Renal cortical epithelial cell (primary cell): ENCODE measurements around the gene PLEKHA3. TPM values are rescaled to one million over a fixed set of nuclear protein-coding genes. Genes with fewer than 3 reads are reported as not detected.
A peak's percentile ranks its signal among the peaks of the same experiment; 100 is the strongest.
"Not testable (repeated sequence)": the region's sequence is repeated elsewhere in the genome, so short reads cannot be mapped to it uniquely, and the experiment has no call there.

Experiments
- DNase-seq: peaks from one replicate; pipeline ENCODE4 v3.0.0-alpha.2; 2011; ENCODE audit warnings: low read depth
- total RNA-seq: library from RNA; depleted of rRNA; stranded (reverse); fragments of >200 nt; gene quantifications from 2 replicates; pipeline ENCODE4 v1.2.3, GENCODE V29; 2014

PLEKHA3 gene
- total RNA-seq, 1 donor from 2014 or later = 22.8 TPM

DNA sequence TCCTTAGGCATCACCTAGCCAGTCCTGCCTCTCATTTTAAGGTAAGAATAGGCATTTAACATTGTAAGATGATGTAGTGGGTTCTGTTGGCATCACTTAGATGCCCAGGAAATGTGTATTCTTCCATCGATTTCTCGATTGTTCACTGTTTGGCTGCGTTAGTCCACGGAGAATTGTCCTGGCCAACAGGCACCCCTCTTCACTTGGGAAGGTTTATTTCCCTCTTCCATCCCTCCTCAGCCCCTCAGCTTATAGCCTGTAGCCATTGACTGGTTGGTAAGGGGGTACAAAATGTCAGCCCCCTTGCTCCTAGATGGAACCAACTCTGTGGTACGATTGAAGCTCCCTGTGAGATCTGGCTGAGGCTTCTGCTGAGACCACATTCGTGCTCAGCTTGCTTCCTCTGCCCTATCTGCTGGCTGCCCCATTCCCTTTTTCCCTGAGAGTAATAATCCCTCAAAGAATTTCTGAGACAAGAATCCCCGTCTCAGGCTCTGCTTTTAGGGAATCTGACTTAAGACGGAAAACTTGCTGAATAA lies 43.4 kb downstream of the PLEKHA3 start:
- no peak for DNase-seq

DNA sequence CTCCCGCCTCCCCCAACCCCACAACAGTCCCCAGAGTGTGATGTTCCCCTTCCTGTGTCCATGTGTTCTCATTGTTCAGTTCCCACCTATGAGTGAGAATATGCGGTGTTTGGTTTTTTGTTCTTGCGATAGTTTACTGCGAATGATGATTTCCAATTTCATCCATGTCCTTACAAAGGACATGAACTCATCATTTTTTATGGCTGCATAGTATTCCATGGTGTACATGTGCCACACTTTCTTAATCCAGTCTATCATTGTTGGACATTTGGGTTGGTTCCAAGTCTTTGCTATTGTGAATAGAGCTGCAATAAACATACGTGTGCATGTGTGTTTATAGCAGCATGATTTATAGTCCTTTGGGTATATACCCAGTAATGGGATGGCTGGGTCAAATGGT lies 44.8 kb downstream of the PLEKHA3 start:
- not testable (repeated sequence) for DNase-seq

DNA sequence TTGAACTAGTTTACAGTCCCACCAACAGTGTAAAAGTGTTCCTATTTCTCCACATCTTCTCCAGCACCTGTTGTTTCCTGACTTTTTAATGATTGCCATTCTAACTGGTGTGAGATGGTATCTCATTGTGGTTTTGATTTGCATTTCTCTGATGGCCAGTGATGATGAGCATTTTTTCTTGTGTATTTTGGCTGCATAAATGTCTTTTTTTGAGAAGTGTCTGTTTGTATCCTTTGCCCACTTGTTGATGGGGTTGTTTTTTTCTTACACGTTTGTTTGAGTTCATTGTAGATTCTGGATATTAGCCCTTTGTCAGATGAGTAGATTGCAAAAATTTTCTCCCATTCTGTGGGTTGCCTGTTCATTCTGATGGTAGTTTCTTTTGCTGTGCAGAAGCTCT lies 45.2 kb downstream of the PLEKHA3 start:
- not testable (repeated sequence) for DNase-seq

DNA sequence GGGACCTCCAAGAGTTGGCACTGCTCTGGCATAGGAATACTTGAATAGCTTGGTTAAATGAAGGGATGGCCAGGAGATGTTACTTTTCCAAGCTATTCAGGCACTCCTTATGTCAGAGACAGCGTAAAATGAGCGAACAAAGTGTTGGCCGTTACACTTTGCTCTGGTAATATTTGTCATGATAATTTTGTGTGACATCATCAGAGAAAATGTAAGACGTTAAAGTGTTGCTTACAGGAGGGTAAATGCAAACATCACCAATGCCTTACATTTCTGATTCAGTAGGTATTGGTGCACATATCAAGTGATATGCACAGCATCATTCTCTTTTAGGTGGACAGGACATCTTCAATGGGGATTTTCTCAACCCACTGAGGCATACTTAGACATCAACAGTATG lies 46.0 kb downstream of the PLEKHA3 start:
- no peak for DNase-seq

DNA sequence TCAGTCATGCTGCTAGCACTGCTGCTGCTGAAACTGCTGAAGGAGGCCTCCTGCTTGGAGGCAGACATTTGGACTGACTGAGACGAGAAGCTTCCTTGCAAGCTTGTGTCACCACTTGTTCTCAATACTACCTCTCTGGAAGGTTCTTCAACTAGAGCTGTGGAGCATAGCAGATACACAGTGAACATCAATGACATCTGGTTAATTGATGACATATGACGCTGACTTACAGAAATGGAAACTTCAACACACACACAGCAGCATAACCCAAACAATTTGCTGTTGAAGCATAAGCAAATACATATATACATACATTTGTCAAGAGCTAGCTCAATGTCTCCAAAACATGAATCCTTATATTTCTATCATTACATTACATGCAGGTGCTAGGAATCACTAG lies 47.3 kb downstream of the PLEKHA3 start:
- DNase-seq = no peak

DNA sequence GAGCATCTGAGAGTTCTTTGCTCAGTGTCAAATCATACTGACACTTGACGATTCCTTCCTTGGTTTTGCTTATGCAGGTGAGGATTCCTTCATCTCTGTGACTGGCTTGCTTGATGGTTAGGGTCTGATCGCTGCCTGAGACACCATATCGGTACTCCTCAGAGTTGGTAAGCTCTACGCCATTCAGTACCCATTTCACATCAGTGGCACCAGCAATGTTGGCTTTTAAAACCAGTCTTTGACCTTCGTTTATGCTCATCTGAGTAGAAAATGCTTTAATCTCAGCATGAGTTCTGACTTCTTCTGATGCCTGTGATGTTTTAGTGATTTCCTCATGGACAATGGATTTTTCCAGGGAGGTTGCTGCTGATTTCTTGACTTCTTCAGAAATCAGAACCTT lies 48.4 kb downstream of the PLEKHA3 start:
- DNase-seq = no peak

DNA sequence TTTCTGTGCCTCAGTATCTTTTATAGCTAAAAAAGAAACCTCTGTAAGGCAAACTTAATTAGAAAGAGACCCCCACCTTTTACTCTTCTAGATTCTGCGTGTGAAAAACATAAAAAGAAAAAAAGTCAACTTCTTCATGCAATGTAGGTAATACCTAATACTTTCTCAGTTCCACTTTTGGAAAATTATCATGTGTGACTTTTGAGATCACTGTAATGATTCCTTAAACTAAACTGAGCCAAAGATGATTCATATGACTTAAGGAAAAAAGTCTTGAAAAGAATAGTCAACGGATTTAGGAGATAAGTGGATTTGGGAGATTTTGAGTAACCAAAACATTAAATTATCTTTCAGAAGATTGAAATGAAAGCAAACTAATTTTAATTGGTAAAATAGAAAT lies 48.9 kb downstream of the PLEKHA3 start:
- no peak for DNase-seq

DNA sequence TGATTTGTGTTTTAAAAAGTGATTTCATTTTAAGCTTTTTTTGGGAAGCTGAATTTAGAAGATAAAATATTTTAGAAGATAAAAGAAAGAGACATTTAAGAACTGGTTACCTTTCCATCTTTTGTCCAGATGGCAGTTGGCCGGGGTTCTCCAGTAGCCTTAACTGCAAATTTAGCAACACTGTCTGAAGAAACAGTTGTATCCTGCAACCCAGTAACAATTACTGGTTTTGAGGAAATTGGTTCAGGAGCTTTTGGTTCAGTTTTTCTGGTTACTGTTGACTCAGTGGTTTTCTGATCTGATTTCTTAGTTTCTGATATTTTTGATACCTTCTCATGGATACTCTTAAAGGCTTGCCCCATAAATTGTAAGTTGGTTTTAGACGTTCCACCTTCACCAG lies 49.9 kb downstream of the PLEKHA3 start:
- DNase-seq = no peak

DNA sequence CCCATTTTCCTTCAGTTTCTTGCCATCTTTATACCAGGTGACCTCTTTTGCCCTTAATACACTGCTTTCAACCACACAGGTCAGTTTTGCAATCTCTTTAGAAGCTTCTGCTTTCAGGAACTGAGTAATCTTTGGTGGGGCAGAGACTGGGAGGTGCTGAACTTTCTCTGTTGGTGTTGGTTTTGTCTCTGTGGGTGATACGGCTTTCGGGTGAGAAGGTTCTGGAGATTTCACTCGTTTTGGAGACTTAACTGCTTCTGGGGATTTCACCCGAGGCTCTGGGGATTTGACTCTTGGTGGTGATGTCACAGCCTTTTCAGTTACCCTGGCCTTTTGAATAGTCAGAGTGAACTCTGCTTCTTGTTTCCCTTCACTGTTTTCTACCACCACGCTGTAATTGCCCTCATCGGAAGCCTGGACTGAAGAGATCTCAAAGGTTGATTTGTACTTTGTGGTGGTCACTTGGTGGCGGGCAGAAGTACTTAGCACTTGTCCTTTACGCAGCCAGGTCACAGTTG lies 50.4 kb downstream of the PLEKHA3 start:
- DNase-seq = peak; percentile 3

DNA sequence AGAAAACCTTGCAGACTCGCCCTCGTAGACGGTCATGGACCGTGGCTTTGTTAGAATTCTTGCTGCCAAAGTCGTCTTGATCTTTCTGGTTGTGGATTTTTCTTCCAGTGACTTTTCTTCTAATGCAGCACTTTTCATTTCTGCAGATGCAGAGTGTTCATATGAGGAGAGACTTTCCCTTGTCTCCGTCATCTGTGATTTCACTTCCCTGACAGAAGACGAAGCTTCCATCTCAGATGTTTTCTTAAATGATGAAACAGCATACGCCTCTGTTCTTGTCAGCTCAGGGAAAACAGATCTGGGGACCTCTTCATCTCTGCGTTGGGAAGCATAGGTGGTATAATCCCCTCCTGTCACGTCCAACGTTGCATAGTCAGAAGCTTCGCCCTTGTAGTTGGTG lies 50.9 kb downstream of the PLEKHA3 start:
- no peak for DNase-seq

DNA sequence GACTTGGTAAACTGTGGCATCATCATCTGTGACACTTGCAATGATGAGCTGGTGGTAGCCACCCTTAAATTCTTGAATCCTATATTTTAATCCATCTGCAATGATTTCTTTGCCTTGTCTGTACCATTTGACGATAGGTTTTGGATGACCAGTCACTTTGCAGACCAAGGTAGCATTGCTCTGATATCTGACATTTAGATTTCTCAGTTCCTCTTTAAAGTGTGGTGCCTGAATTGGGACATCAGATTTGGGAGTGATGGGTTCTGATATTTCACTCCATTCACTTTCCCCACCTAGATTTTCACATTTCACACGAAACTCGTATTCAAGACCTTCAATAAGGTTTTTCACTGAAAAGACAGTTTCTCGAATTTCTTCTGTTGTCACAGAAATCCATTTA lies 55.8 kb downstream of the PLEKHA3 start:
- DNase-seq = no peak

DNA sequence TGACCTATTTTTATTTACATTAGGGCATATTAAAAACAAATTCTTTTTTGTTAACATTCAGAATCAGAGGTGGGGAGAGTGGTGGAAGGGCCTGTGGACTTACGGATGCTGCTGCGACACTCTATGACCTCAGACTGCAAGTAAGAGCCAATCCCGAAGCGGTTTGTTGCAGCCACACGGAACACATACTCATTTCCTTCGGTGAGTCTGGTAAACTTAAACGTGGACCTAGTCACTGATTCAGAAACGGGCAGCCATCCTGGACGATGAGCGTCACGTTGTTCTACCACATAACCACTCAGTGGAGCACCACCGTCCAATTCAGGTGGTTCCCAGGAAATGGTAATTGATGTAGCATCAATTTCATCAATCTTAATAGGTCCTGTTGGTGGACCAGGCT lies 61.9 kb downstream of the PLEKHA3 start:
- no peak for DNase-seq

DNA sequence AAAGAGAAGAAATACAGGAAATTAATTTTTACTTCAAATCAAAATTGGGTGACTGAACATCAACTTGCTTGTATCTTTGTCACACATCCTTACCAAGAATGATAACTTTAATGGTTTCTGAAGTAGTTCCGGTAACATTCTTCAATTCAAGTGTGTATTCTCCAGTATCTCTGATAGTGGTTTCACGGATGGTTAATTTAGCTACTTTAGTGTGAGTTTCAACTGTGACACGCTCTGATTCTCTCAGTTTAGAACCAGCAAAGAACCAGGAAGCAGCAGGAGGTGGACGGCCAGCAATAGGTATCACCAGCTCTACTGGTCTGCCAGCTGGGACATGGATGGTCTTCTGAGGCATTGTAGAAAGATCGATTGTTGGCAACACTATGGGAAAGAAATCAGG lies 62.3 kb downstream of the PLEKHA3 start:
- peak; percentile 7 for DNase-seq

DNA sequence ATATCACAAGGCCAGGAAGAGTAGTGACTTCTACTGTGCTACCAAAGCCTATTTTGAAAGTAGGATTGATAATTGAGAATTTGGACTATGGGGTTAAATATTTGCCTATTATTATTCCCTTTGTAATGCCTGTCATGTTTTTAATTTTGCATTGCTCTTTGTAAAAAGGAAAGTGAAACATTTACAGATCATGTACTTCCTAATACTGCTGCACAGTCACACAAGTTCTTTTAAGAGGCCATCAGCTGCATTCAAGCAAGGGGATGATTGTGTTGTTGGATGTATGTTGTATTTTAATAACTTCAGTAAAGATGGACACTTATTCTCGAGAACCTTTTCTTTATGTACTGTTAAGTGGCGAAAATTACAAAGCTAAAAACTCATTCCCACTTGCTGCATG lies 70.1 kb downstream of the PLEKHA3 start:
- DNase-seq = no peak

DNA sequence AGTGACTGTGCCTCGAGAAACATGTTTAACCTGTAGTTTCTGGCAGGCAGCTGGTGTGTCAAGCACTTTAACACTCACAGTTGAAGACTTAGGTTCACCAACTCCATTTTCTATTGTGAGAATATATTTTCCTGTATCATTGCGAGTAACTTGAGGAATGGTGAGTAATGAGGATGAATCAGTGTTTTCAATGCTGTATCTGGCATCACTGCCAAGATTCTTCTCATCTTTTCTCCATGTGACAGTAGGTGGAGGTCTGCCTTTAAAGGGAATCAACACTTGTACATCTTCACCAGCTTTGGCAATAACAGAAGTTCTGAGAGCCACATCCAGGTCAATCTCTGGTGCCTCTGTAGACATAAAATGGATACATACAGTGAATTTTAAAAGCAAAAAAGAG lies 72.8 kb downstream of the PLEKHA3 start:
- DNase-seq = peak; percentile 88

Other genes starting within 250 kb of the PLEKHA3 start
- gene PRKRA, start 29.3 kb upstream of the PLEKHA3 start, total RNA-seq = 53.3 and 63.4 TPM in 2 replicates
- gene PJVK, start 29.1 kb upstream of the PLEKHA3 start, total RNA-seq = 0.87 and 3.3 TPM in 2 replicates
- 3.1 and 21.9 TPM in 2 replicates for gene FKBP7, start 1.9 kb upstream of the PLEKHA3 start, total RNA-seq